Uterus (tissue), 2 donors: ENCODE results near the gene SYCE3.
"Not testable (repeated sequence)": the region's sequence is repeated elsewhere in the genome, so short reads cannot be mapped to it uniquely, and the experiment has no call there.

Source experiments
- CTCF ChIP-seq, 4 experiments: fragments of 200-600 bp in 2 of 4; fragments of 450-650 bp in 2 of 4; sonication (generic) in 2 of 4; IDR thresholded peaks; one replicate each; pipeline ENCODE4 v1.5.1; 2016 to 2019; ENCODE audit warnings: antibody characterized with exemption in 4 of 4, mild to moderate bottlenecking in 2 of 4, moderate library complexity in 1 of 4
- POLR2A ChIP-seq, 2 donors: fragments of 450-650 bp; IDR thresholded peaks; one replicate each; pipeline ENCODE4 v1.6.1; 2016; ENCODE audit warnings: antibody characterized with exemption in 2 of 2, mild to moderate bottlenecking in 1 of 2, moderate library complexity in 1 of 2

- not testable (repeated sequence) for TF ChIP-seq POLR2A, CTCF (IDR thresholded peaks at IDR 0.05)
Measured at GRCh38 chr22:50608058-50608840, 45.5 kb upstream of the SYCE3 start.
